Measurements from ENCODE around the gene MYH9. TPM values are rescaled to one million over a fixed set of nuclear protein-coding genes. Genes with fewer than 3 reads are reported as not detected.

MYH9 gene
- total and polyA plus RNA-seq, 7 donors = 35.6 to 214 (median 92.0) TPM

- TF ChIP-seq CTCF (IDR thresholded peaks at IDR 0.05) = no peak
- Histone ChIP-seq H3K4me1 (peaks cover 92% of the 10 kb centered on the region), H3K4me3 (peak overlapping the region; percentile 29), H3K36me3 (ENCODE audit: insufficient read depth in 1 of 2, low read depth in 1 of 2) (peaks cover 0 to 66% of the 10 kb centered on the region in 2 donors), H3K27ac (peak overlapping the region; percentile 86), H3K9me3 (no peaks in the 10 kb centered on the region), H3K27me3 (ENCODE audit: insufficient read depth in 3 of 3, low read length in 2 of 3) (no peaks in the 10 kb centered on the region)
- 37 to 51% (median 43%) methylated on average over 22 to 23 of the region's 23 CpGs for WGBS, 3 donors
- intact Hi-C loops (cut with DNase I) = no loop called here
- DNase-seq (peak; percentile 76 to 79), ATAC-seq (peak; percentile 49 to 74 (median 64))
These were observed 59.0 kb downstream of the MYH9 start for GRCh38 chr22:36328635-36329253.

- H3K4me1 ChIP-seq = peaks cover 92% of the 10 kb centered on the region
- DNase-seq (no peak), ATAC-seq (no peak)
- H3K27ac ChIP-seq = peak overlapping the region; percentile 86
- 44 to 52% (median 49%) methylated on average over 13 of the region's 13 CpGs for WGBS, 3 donors
- H3K36me3 ChIP-seq (ENCODE audit: insufficient read depth in 1 of 2, low read depth in 1 of 2) = peaks cover 0 to 67% of the 10 kb centered on the region in 2 donors
- no peak for TF ChIP-seq CTCF (IDR thresholded peaks at IDR 0.05)
- H3K9me3 ChIP-seq = no peaks in the 10 kb centered on the region
- no peaks in the 10 kb centered on the region for H3K27me3 ChIP-seq (ENCODE audit: insufficient read depth in 3 of 3, low read length in 2 of 3)
- intact Hi-C loops (cut with DNase I) = no loop called here
- H3K4me3 ChIP-seq = no peak overlapping the region
These were observed 59.7 kb downstream of the MYH9 start for GRCh38 chr22:36327922-36328551.

- ATAC-seq = no peak
- intact Hi-C loops (cut with DNase I) = no loop called here
- WGBS, 3 donors = 76 to 79% (median 78%) methylated on average over 20 of the region's 20 CpGs
- no peak overlapping the region for H3K4me3 ChIP-seq
- no peak for DNase-seq
- H3K27ac ChIP-seq = peak overlapping the region; percentile 86
- H3K9me3 ChIP-seq = no peaks in the 10 kb centered on the region
- no peaks in the 10 kb centered on the region for H3K27me3 ChIP-seq (ENCODE audit: insufficient read depth in 3 of 3, low read length in 2 of 3)
- peak; percentile 8 for TF ChIP-seq CTCF (IDR thresholded peaks at IDR 0.05)
- H3K4me1 ChIP-seq = peaks cover 77% of the 10 kb centered on the region
- H3K36me3 ChIP-seq (ENCODE audit: insufficient read depth in 1 of 2, low read depth in 1 of 2) = peaks cover 0 to 73% of the 10 kb centered on the region in 2 donors
These were observed 61.3 kb downstream of the MYH9 start for GRCh38 chr22:36326178-36327161.

GRCh38 chr22:36325154-36326031 lies 62.4 kb downstream of the MYH9 start:
- peak overlapping the region; percentile 86 for H3K27ac ChIP-seq
- H3K27me3 ChIP-seq (ENCODE audit: insufficient read depth in 3 of 3, low read length in 2 of 3) = no peaks in the 10 kb centered on the region
- peaks cover 67% of the 10 kb centered on the region for H3K4me1 ChIP-seq
- 72 to 78% (median 74%) methylated on average over 27 of the region's 27 CpGs for WGBS, 3 donors
- ATAC-seq (peak; percentile 17 to 73 (median 59)), DNase-seq (peak; percentile 53 to 74)
- H3K4me3 ChIP-seq = no peak overlapping the region
- H3K36me3 ChIP-seq (ENCODE audit: insufficient read depth in 1 of 2, low read depth in 1 of 2) = peaks cover 0 to 80% of the 10 kb centered on the region in 2 donors
- TF ChIP-seq CTCF (IDR thresholded peaks at IDR 0.05) = no peak
- H3K9me3 ChIP-seq = no peaks in the 10 kb centered on the region
- intact Hi-C loops (cut with DNase I) = no loop called here

Data from psoas muscle (tissue), 8 donors.